HG02623 (cell line): Measurements from ENCODE around the gene TMTC2.
A peak's percentile ranks its signal among the peaks of the same experiment; 100 is the strongest.
"Not testable (repeated sequence)": the region's sequence is repeated elsewhere in the genome, so short reads cannot be mapped to it uniquely, and the experiment has no call there.

Experiments
- ATAC-seq: cut with Tn5 transposase; IDR thresholded peaks from one replicate; pipeline ENCODE4 v1.9.1; 2021; ENCODE audit warnings: moderate library complexity; ENCODE audit not compliant: unreplicated experiment

TMTC2 gene

GRCh38 chr12:82835217-82835616 is 148.5 kb downstream of the TMTC2 start:
- no peak for ATAC-seq

- ATAC-seq, result no peak
Measured at GRCh38 chr12:82838131-82838551, 151.4 kb downstream of the TMTC2 start.

GRCh38 chr12:82838827-82839226 is 152.1 kb downstream of the TMTC2 start:
- ATAC-seq, result no peak

GRCh38 chr12:82839796-82840195 is 153.1 kb downstream of the TMTC2 start:
- ATAC-seq, result no peak

- ATAC-seq, result no peak
Measured at GRCh38 chr12:82841487-82841904, 154.8 kb downstream of the TMTC2 start.

- ATAC-seq, result no peak
Measured at GRCh38 chr12:82842480-82842879, 155.8 kb downstream of the TMTC2 start.

GRCh38 chr12:82845076-82845475 is 158.4 kb downstream of the TMTC2 start:
- not testable (repeated sequence) for ATAC-seq

- no peak for ATAC-seq
Measured at GRCh38 chr12:82848845-82849244, 162.1 kb downstream of the TMTC2 start.

- ATAC-seq, result peak; percentile 42
Measured at GRCh38 chr12:82852529-82852928, 165.8 kb downstream of the TMTC2 start.

- ATAC-seq, result peak; percentile 60
Measured at GRCh38 chr12:82855872-82856271, 169.2 kb downstream of the TMTC2 start.

GRCh38 chr12:82857276-82857675 is 170.6 kb downstream of the TMTC2 start:
- ATAC-seq, result no peak

- ATAC-seq, result no peak
Measured at GRCh38 chr12:82857911-82858533, 171.3 kb downstream of the TMTC2 start.

GRCh38 chr12:82858534-82858917 is 171.8 kb downstream of the TMTC2 start:
- ATAC-seq, result no peak

- no peak for ATAC-seq
Measured at GRCh38 chr12:82862069-82862841, 175.5 kb downstream of the TMTC2 start.

- no peak for ATAC-seq
Measured at GRCh38 chr12:82862876-82863649, 176.4 kb downstream of the TMTC2 start.

- no peak for ATAC-seq
Measured at GRCh38 chr12:82866227-82866775, 179.6 kb downstream of the TMTC2 start.

GRCh38 chr12:82866946-82867345 is 180.2 kb downstream of the TMTC2 start:
- ATAC-seq, result no peak

- ATAC-seq, result no peak
Measured at GRCh38 chr12:82867762-82868500, 181.2 kb downstream of the TMTC2 start.

- ATAC-seq, result peak; percentile 81
Measured at GRCh38 chr12:82870771-82871377, 184.2 kb downstream of the TMTC2 start.

- no peak for ATAC-seq
Measured at GRCh38 chr12:82872088-82872487, 185.4 kb downstream of the TMTC2 start.
